CD4-positive, alpha-beta T cell (primary cell): ENCODE measurements around the gene CACNA1B. TPM values are rescaled to one million over a fixed set of nuclear protein-coding genes. Genes with fewer than 3 reads are reported as not detected.

Experiments
- ATAC-seq: fragments of 200-7000 bp; cut with Tn5 transposase; one replicate; pipeline ENCODE4 v1.10.0; 2022; ENCODE audit warnings: mild to moderate bottlenecking; ENCODE audit not compliant: poor library complexity
- CTCF ChIA-PET: fragments of 350-600 bp; sonication (Branson Sonifier 250); formaldehyde crosslinking; loops from one replicate; lab custom pipeline; 2021; ENCODE audit warnings: antibody characterized with exemption, inconsistent platforms; lab: Charles Lee
- POLR2A ChIA-PET: fragments of 350-600 bp; sonication (Branson Sonifier 250); formaldehyde crosslinking; loops from one replicate; lab custom pipeline; 2021; ENCODE audit warnings: antibody characterized with exemption, inconsistent platforms; lab: Charles Lee
- DNase-seq, 14 experiments: peaks; one replicate each; pipeline ENCODE4 v3.0.0-alpha.2; 2013 to 2020; ENCODE audit warnings: mixed read lengths in 2 of 14
- H3K27ac ChIP-seq, 2 donors: one replicate each; pipeline versions ENCODE4 v1.5.1 to v1.7.0; 2013; ENCODE audit warnings: low read length in 2 of 2, low read depth in 1 of 2, mild to moderate bottlenecking in 1 of 2
- H3K27me3 ChIP-seq, 2 experiments: 1 replicate in 1 of 2; 2 replicates in 1 of 2; pipeline versions ENCODE4 v1.6.1 to v1.7.0; 2013; ENCODE audit warnings: low read length in 2 of 2, control low read depth in 1 of 2, mild to moderate bottlenecking in 1 of 2, moderate library complexity in 1 of 2; ENCODE audit not compliant: insufficient read depth in 2 of 2, control insufficient read depth in 1 of 2
- H3K36me3 ChIP-seq: one replicate; pipeline ENCODE4 v1.6.1; 2013; ENCODE audit warnings: low read length, control low read depth; ENCODE audit not compliant: insufficient read depth
- H3K4me1 ChIP-seq: one replicate; pipeline ENCODE4 v1.6.1; 2013; ENCODE audit warnings: low read length, control low read depth; ENCODE audit not compliant: insufficient read depth
- H3K4me3 ChIP-seq: one replicate; pipeline ENCODE4 v1.5.1; 2013; ENCODE audit warnings: mild to moderate bottlenecking, low read length, moderate library complexity
- H3K9me3 ChIP-seq, 2 experiments: 1 replicate in 1 of 2; 2 replicates in 1 of 2; pipeline versions ENCODE4 v1.6.1 to v1.7.0; 2013; ENCODE audit warnings: low read length in 2 of 2, mild to moderate bottlenecking in 2 of 2, control low read depth in 1 of 2, moderate library complexity in 1 of 2; ENCODE audit not compliant: control insufficient read depth in 1 of 2, insufficient read depth in 1 of 2
- H3K27ac Mint-ChIP-seq: one replicate; pipeline ENCODE4 v1.8.0; 2020; ENCODE audit warnings: mixed read lengths
- H3K27me3 Mint-ChIP-seq: one replicate; pipeline ENCODE4 v1.8.0; 2021; ENCODE audit warnings: mixed read lengths
- H3K36me3 Mint-ChIP-seq: one replicate; pipeline ENCODE4 v1.8.0; 2021; ENCODE audit warnings: low read depth, mixed read lengths
- H3K4me1 Mint-ChIP-seq: one replicate; pipeline ENCODE4 v1.8.0; 2021; ENCODE audit warnings: low read depth, mixed read lengths
- H3K4me3 Mint-ChIP-seq: one replicate; pipeline ENCODE4 v1.8.0; 2020; ENCODE audit warnings: mild to moderate bottlenecking, mixed read lengths
- H3K9me3 Mint-ChIP-seq: one replicate; pipeline ENCODE4 v1.8.0; 2020; ENCODE audit warnings: mixed read lengths
- intact Hi-C, 2 experiments: fragments of 100-400 bp; cut with DNase I in 1 of 2; cut with micrococcal nuclease in 1 of 2; formaldehyde crosslinking; loops; one replicate each; pipeline versions ENCODE4 v1.15.1 to v1.9.0; 2023 to 2025; cut with DNase I, micrococcal nuclease
- total RNA-seq, 174 experiments: library from RNA in 2 of 174; stranded (reverse) in 2 of 174; gene quantifications; one replicate each; pipeline ENCODE4 v1.2.3 and lab custom pipeline; 2021 to 2026
- TF ChIP-seq, protein P1 (sequence below): fragments of 200-600 bp; IDR thresholded peaks from one replicate; pipeline ENCODE4 v1.8.0; 2022; ENCODE audit warnings: antibody characterized with exemption, mild to moderate bottlenecking

The CACNA1B gene
- total RNA-seq, 2 experiments from 2014 or later = not detected

DNA sequence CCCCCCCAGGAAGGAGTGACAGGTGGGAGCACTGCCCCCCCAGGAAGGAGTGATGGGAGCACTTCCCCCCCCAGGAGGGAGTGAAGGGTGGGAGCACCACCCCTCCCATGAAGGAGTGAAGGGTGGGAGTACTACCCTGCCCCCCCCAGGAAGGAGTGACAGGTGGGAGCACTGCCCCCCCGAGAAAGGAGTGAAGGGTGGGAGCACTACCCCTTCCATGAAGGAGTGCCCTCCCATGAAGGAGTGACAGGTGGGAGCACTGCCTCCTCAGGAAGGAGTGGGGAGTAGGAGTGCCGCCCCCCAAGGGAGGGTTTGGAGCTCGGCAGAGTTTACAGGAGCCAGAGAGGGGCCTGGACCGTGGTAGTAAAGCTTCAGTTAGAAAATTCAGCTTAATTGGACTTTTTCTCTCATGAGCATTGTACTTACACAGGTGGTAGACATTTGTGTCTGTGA is 100.7 kb downstream of the CACNA1B start:
- no peak overlapping the region for H3K27ac Mint-ChIP-seq
- H3K36me3 Mint-ChIP-seq = no peaks in the 10 kb centered on the region
- no peak overlapping the region for H3K4me3 Mint-ChIP-seq
- no peaks in the 10 kb centered on the region for H3K9me3 Mint-ChIP-seq
- intact Hi-C loops = no loop called here
- no peaks in the 10 kb centered on the region for H3K4me1 Mint-ChIP-seq
- H3K36me3 ChIP-seq = no peaks in the 10 kb centered on the region
- DNase-seq (peak in 1 of 14 experiments; percentile 5), ATAC-seq (no peak)
- no peaks in the 10 kb centered on the region for H3K4me1 ChIP-seq
- CTCF ChIA-PET = no interaction called here
- H3K27me3 Mint-ChIP-seq = peaks cover 11% of the 10 kb centered on the region
- no peaks in the 10 kb centered on the region for H3K9me3 ChIP-seq
- TF ChIP-seq, protein P1, sequence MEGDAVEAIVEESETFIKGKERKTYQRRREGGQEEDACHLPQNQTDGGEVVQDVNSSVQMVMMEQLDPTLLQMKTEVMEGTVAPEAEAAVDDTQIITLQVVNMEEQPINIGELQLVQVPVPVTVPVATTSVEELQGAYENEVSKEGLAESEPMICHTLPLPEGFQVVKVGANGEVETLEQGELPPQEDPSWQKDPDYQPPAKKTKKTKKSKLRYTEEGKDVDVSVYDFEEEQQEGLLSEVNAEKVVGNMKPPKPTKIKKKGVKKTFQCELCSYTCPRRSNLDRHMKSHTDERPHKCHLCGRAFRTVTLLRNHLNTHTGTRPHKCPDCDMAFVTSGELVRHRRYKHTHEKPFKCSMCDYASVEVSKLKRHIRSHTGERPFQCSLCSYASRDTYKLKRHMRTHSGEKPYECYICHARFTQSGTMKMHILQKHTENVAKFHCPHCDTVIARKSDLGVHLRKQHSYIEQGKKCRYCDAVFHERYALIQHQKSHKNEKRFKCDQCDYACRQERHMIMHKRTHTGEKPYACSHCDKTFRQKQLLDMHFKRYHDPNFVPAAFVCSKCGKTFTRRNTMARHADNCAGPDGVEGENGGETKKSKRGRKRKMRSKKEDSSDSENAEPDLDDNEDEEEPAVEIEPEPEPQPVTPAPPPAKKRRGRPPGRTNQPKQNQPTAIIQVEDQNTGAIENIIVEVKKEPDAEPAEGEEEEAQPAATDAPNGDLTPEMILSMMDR = no peak
- no peak overlapping the region for H3K27ac ChIP-seq
- H3K4me3 ChIP-seq = no peak overlapping the region
- H3K27me3 ChIP-seq = peaks cover 0 to 2% of the 10 kb centered on the region in 2 experiments
- POLR2A ChIA-PET = no interaction called here

DNA sequence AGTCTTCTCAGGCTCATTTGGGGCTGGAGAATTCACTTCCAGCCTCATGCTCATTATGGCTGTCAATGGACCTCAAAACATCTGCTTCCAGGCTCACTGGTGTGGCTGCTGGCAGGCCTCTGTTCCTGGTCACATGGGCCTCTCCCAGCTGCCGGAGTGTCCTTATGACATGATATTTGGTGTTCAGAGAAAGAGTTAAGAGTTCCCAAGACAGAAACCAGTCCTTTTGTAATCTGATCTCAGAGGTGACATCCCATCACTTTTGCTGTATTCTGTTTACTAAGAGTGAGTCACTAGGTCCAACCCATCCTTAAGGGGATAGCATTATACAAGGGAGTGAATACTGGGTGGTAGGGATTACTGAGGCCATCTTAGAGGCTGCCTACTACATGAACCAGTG is 104.6 kb downstream of the CACNA1B start:
- Histone ChIP-seq H3K4me1 (no peaks in the 10 kb centered on the region), H3K4me3 (no peak overlapping the region), H3K27me3 (peaks cover 4 to 6% of the 10 kb centered on the region in 2 experiments), H3K27ac (no peak overlapping the region), H3K9me3 (no peaks in the 10 kb centered on the region), H3K36me3 (no peaks in the 10 kb centered on the region)
- peaks cover 28% of the 10 kb centered on the region for H3K27me3 Mint-ChIP-seq
- H3K27ac Mint-ChIP-seq = no peak overlapping the region
- H3K9me3 Mint-ChIP-seq = no peaks in the 10 kb centered on the region
- ATAC-seq (no peak), DNase-seq (no peak)
- intact Hi-C loops = no loop called here
- TF ChIP-seq, protein P1 = no peak
- H3K4me1 Mint-ChIP-seq = no peaks in the 10 kb centered on the region
- CTCF ChIA-PET = no interaction called here
- H3K4me3 Mint-ChIP-seq = no peak overlapping the region
- POLR2A ChIA-PET = no interaction called here
- no peaks in the 10 kb centered on the region for H3K36me3 Mint-ChIP-seq

- no peaks in the 10 kb centered on the region for H3K36me3 Mint-ChIP-seq
- H3K4me1 ChIP-seq = no peaks in the 10 kb centered on the region
- intact Hi-C loops = no loop called here
- no peak overlapping the region for H3K27ac Mint-ChIP-seq
- TF ChIP-seq, protein P1 = no peak
- H3K9me3 Mint-ChIP-seq = no peaks in the 10 kb centered on the region
- peak in 1 of 14 experiments; percentile 4 for DNase-seq
- ATAC-seq = no peak
- ChIA-PET CTCF (no interaction called here), POLR2A (no interaction called here)
- H3K27me3 ChIP-seq = peaks cover 4 to 8% of the 10 kb centered on the region in 2 experiments
- peaks cover 43% of the 10 kb centered on the region for H3K27me3 Mint-ChIP-seq
- H3K27ac ChIP-seq = no peak overlapping the region
- no peaks in the 10 kb centered on the region for H3K4me1 Mint-ChIP-seq
- no peak overlapping the region for H3K4me3 ChIP-seq
- no peaks in the 10 kb centered on the region for H3K36me3 ChIP-seq
- H3K9me3 ChIP-seq = no peaks in the 10 kb centered on the region
- H3K4me3 Mint-ChIP-seq = no peak overlapping the region
These were observed 106.4 kb downstream of the CACNA1B start for GRCh38 chr9:137984005-137984404.
